NCI-H748 treated with DMSO at 0.1 percent for 48 hours (cell line): ENCODE results near the gene KIF2C.
"Not testable (repeated sequence)": the region's sequence is repeated elsewhere in the genome, so short reads cannot be mapped to it uniquely, and the experiment has no call there.

Source experiments
- DNase-seq: peaks from one replicate; lab custom pipeline; 2025; lab: John Stamatoyannopoulos, UW

Gene KIF2C

GRCh38 chr1:44739307-44740178, at the start of gene KIF2C:
Gene KIF2C, plus strand, starts transcription at chr1:44739837. Its CDS starts 96 bp downstream, at chr1:44739933.
- peak; percentile 94 for DNase-seq

- DNase-seq: no peak
Observed at GRCh38 chr1:44693159-44693558, 46.5 kb upstream of the KIF2C start.

GRCh38 chr1:44693900-44694299, 45.7 kb upstream of the KIF2C start:
- no peak for DNase-seq

GRCh38 chr1:44694863-44695478, 44.7 kb upstream of the KIF2C start:
- DNase-seq: no peak

- no peak for DNase-seq
Observed at GRCh38 chr1:44695671-44696070, 44.0 kb upstream of the KIF2C start.

GRCh38 chr1:44696101-44696500, 43.5 kb upstream of the KIF2C start:
- DNase-seq: no peak

GRCh38 chr1:44696789-44697345, 42.8 kb upstream of the KIF2C start:
- no peak for DNase-seq

GRCh38 chr1:44698138-44698537, 41.5 kb upstream of the KIF2C start:
- no peak for DNase-seq

GRCh38 chr1:44699375-44699774, 40.3 kb upstream of the KIF2C start:
- DNase-seq: not testable (repeated sequence)

GRCh38 chr1:44700573-44700972, 39.1 kb upstream of the KIF2C start:
- DNase-seq: no peak

GRCh38 chr1:44701141-44701573, 38.5 kb upstream of the KIF2C start:
- DNase-seq: no peak

- DNase-seq: no peak
Observed at GRCh38 chr1:44705470-44705869, 34.2 kb upstream of the KIF2C start.

GRCh38 chr1:44705938-44706337, 33.7 kb upstream of the KIF2C start:
- DNase-seq: no peak

- no peak for DNase-seq
Observed at GRCh38 chr1:44707112-44707881, 32.3 kb upstream of the KIF2C start.

- DNase-seq: no peak
Observed at GRCh38 chr1:44707959-44708831, 31.4 kb upstream of the KIF2C start.

- no peak for DNase-seq
Observed at GRCh38 chr1:44713321-44713781, 26.3 kb upstream of the KIF2C start.

GRCh38 chr1:44714532-44714931, 25.1 kb upstream of the KIF2C start:
- DNase-seq: no peak

GRCh38 chr1:44714944-44715571, 24.6 kb upstream of the KIF2C start:
- peak; percentile 58 for DNase-seq

- no peak for DNase-seq
Observed at GRCh38 chr1:44717156-44717555, 22.5 kb upstream of the KIF2C start.

- no peak for DNase-seq
Observed at GRCh38 chr1:44717653-44718052, 22.0 kb upstream of the KIF2C start.

- no peak for DNase-seq
Observed at GRCh38 chr1:44718091-44718490, 21.5 kb upstream of the KIF2C start.
